ENCODE measurements around the gene CD226.

The CD226 gene

DNA sequence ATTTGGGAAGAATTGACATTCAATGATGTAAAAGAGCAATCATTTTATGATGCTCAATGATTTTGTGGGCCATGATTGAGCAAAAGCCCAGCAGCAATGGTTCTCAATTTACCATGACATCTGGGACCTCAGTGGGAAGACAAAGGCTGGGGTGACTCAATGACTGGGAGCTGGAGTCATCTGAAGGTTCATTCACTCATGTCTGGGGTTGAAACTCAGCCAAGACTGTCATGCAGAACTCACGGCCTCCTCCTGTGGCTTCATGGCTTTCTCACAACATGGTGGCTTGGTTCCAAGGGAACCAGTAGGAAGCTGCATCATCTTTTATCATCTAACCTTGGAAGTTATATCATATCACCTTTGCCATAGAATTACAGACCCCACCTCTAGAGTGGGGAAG is 45.1 kb upstream of the CD226 start:
- WGBS, result 80% methylated on average over 1 of the region's 1 CpG
- no peaks in the 10 kb centered on the region for H3K36me3 ChIP-seq (ENCODE audit: control insufficient read depth in 1 of 2, insufficient read depth in 2 of 2, low read depth in 1 of 2, low read length in 2 of 2)

DNA sequence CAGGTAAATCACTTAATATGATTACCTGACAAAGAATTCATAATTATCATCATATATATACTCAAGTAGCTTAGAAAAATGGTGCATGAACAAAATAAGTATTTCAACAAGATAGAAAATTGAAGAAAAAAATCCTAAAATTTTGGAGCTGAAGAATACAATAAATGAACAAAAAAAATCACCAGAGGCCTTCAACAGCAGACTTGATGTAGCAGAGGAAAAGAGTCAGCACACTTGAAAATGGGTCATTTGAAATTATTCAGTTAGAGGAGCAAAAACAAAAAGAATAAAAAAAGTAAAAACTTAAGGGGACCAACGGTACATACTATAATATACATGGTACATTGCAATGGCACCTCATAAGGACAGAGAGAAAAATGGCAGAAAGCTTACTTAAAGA is 40.2 kb upstream of the CD226 start:
- no CpG with 5 or more reads among the region's 1 CpG for WGBS
- Histone ChIP-seq H4K91ac (ENCODE audit: low read length) (no peak overlapping the region), H3K36me3 (ENCODE audit: control insufficient read depth in 1 of 2, insufficient read depth in 2 of 2, low read depth in 1 of 2, low read length in 2 of 2) (no peaks in the 10 kb centered on the region), H3K14ac (ENCODE audit: low read length in 2 of 2) (no peak overlapping the region), H3K27me3 (ENCODE audit: control insufficient read depth in 1 of 2, insufficient read depth in 1 of 2, low read length in 2 of 2) (no peaks in the 10 kb centered on the region), H3K27ac (ENCODE audit: low read length, poor library complexity, severe bottlenecking) (no peak overlapping the region), H3K23ac (ENCODE audit: low read length in 2 of 2) (no peak overlapping the region), H3K18ac (ENCODE audit: low read depth in 1 of 2, low read length in 2 of 2) (no peak overlapping the region), H3K79me1 (replicated peaks; ENCODE audit: low read length, poor library complexity, severe bottlenecking) (no peaks in the 10 kb centered on the region), H3K4me1 (ENCODE audit: control insufficient read depth, insufficient read depth, low read depth, low read length) (no peaks in the 10 kb centered on the region), H2AFZ (ENCODE audit: low read depth, low read length) (no peak overlapping the region), H2BK5ac (ENCODE audit: low read depth, low read length, poor library complexity, severe bottlenecking) (no peak overlapping the region), H3K9me3 (ENCODE audit: control insufficient read depth, low read length) (peaks cover 15% of the 10 kb centered on the region), H2AK5ac (ENCODE audit: low read length, severe bottlenecking) (no peak overlapping the region), H2BK15ac (ENCODE audit: low read depth, poor library complexity, severe bottlenecking) (no peak overlapping the region), H2BK12ac (ENCODE audit: low read length in 2 of 2) (no peak overlapping the region), H3K4ac (ENCODE audit: low read depth in 1 of 2, low read length in 2 of 2) (no peak overlapping the region), H2BK120ac (ENCODE audit: low read depth, low read length) (no peak overlapping the region), H3K9ac (ENCODE audit: low read length) (no peak overlapping the region), H3K4me2 (ENCODE audit: low read length, poor library complexity, severe bottlenecking) (no peak overlapping the region), H4K8ac (ENCODE audit: low read length) (no peak overlapping the region), H3K4me3 (ENCODE audit: insufficient read depth in 1 of 2, low read depth in 1 of 2, low read length in 2 of 2) (no peak overlapping the region)
- DNase-seq, result no peak

More for the DNA sequence above, 45.1 kb upstream of the CD226 start:
- Histone ChIP-seq H3K9me3 (ENCODE audit: control insufficient read depth, low read length) (peaks cover 15% of the 10 kb centered on the region), H4K91ac (ENCODE audit: low read length) (no peak overlapping the region), H3K27me3 (ENCODE audit: control insufficient read depth in 1 of 2, insufficient read depth in 1 of 2, low read length in 2 of 2) (no peaks in the 10 kb centered on the region), H3K18ac (ENCODE audit: low read depth in 1 of 2, low read length in 2 of 2) (no peak overlapping the region), H2AFZ (ENCODE audit: low read depth, low read length) (no peak overlapping the region), H2BK12ac (ENCODE audit: low read length in 2 of 2) (no peak overlapping the region), H3K79me1 (replicated peaks; ENCODE audit: low read length, poor library complexity, severe bottlenecking) (no peaks in the 10 kb centered on the region), H2BK15ac (ENCODE audit: low read depth, poor library complexity, severe bottlenecking) (no peak overlapping the region), H2AK5ac (ENCODE audit: low read length, severe bottlenecking) (no peak overlapping the region), H3K4me1 (ENCODE audit: control insufficient read depth, insufficient read depth, low read depth, low read length) (peaks cover 1% of the 10 kb centered on the region), H4K8ac (ENCODE audit: low read length) (no peak overlapping the region), H3K27ac (ENCODE audit: low read length, poor library complexity, severe bottlenecking) (no peak overlapping the region), H3K4ac (ENCODE audit: low read depth in 1 of 2, low read length in 2 of 2) (no peak overlapping the region), H3K9ac (ENCODE audit: low read length) (no peak overlapping the region), H2BK120ac (ENCODE audit: low read depth, low read length) (no peak overlapping the region), H3K14ac (ENCODE audit: low read length in 2 of 2) (no peak overlapping the region), H2BK5ac (ENCODE audit: low read depth, low read length, poor library complexity, severe bottlenecking) (no peak overlapping the region), H3K23ac (ENCODE audit: low read length in 2 of 2) (no peak overlapping the region), H3K4me2 (ENCODE audit: low read length, poor library complexity, severe bottlenecking) (no peak overlapping the region), H3K4me3 (ENCODE audit: insufficient read depth in 1 of 2, low read depth in 1 of 2, low read length in 2 of 2) (no peak overlapping the region)
- DNase-seq, result no peak

DNA sequence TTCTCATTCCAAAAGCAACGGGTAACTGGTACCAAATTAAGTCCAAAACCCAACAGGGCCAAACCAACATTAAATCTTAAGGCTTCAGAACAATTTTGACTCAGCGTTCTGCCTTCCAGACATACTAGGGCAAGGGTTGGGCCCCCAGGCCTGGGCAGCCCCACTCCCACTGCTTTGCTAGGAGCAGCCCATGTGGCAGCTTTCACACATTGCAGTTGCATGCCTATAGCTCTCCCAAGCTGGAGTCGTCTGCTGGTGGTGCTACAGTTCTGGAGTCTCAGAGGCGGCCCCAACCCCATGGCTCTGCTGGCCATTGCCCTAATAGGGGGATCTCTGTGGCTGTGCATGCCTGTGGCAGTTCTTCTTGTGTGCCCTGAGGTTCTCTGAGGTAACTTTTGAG is 37.6 kb upstream of the CD226 start:
- H3K27me3 ChIP-seq (ENCODE audit: control insufficient read depth in 1 of 2, insufficient read depth in 1 of 2, low read length in 2 of 2), result no peaks in the 10 kb centered on the region
- H3K9ac ChIP-seq (ENCODE audit: low read length), result no peak overlapping the region
- no peaks in the 10 kb centered on the region for H3K4me1 ChIP-seq (ENCODE audit: control insufficient read depth, insufficient read depth, low read depth, low read length)
- H4K8ac ChIP-seq (ENCODE audit: low read length), result no peak overlapping the region
- peaks cover 0 to 4% of the 10 kb centered on the region in 2 experiments for H3K36me3 ChIP-seq (ENCODE audit: control insufficient read depth in 1 of 2, insufficient read depth in 2 of 2, low read depth in 1 of 2, low read length in 2 of 2)
- no peak for DNase-seq
- no peak overlapping the region for H2AFZ ChIP-seq (ENCODE audit: low read depth, low read length)
- H2BK15ac ChIP-seq (ENCODE audit: low read depth, poor library complexity, severe bottlenecking), result no peak overlapping the region
- no peak overlapping the region for H3K14ac ChIP-seq (ENCODE audit: low read length in 2 of 2)
- no peak overlapping the region for H3K23ac ChIP-seq (ENCODE audit: low read length in 2 of 2)
- no peak overlapping the region for H2BK5ac ChIP-seq (ENCODE audit: low read depth, low read length, poor library complexity, severe bottlenecking)
- no peak overlapping the region for H3K4me2 ChIP-seq (ENCODE audit: low read length, poor library complexity, severe bottlenecking)
- H2BK12ac ChIP-seq (ENCODE audit: low read length in 2 of 2), result no peak overlapping the region
- H3K27ac ChIP-seq (ENCODE audit: low read length, poor library complexity, severe bottlenecking), result no peak overlapping the region
- H2AK5ac ChIP-seq (ENCODE audit: low read length, severe bottlenecking), result no peak overlapping the region
- peaks cover 12% of the 10 kb centered on the region for H3K9me3 ChIP-seq (ENCODE audit: control insufficient read depth, low read length)
- H3K79me1 ChIP-seq (replicated peaks; ENCODE audit: low read length, poor library complexity, severe bottlenecking), result no peaks in the 10 kb centered on the region
- no peak overlapping the region for H3K4me3 ChIP-seq (ENCODE audit: insufficient read depth in 1 of 2, low read depth in 1 of 2, low read length in 2 of 2)
- no peak overlapping the region for H3K4ac ChIP-seq (ENCODE audit: low read depth in 1 of 2, low read length in 2 of 2)
- H3K18ac ChIP-seq (ENCODE audit: low read depth in 1 of 2, low read length in 2 of 2), result no peak overlapping the region
- no peak overlapping the region for H4K91ac ChIP-seq (ENCODE audit: low read length)
- H2BK120ac ChIP-seq (ENCODE audit: low read depth, low read length), result no peak overlapping the region
- 95% methylated on average over 4 of the region's 4 CpGs for WGBS

DNA sequence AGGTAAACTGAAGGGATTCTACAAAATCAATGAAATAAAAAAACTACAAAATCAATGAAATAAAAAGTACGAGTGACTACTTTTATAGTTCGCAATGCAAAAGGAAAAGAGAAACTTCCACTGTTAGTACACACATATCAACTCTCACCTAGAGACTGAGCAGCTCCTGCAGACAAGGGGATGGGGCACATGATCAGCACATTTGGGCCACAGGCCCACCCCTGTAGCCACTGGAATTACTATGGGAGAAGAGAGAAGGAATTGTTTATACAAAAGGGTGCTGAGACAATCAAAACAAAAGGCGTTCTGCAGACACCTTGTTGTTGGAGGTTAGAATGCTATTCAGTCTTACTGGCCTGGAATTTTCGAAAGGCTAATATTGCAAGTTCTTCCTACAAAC is 34.7 kb upstream of the CD226 start:
- H2BK12ac ChIP-seq (ENCODE audit: low read length in 2 of 2), result no peak overlapping the region
- H3K18ac ChIP-seq (ENCODE audit: low read depth in 1 of 2, low read length in 2 of 2), result no peak overlapping the region
- H2AFZ ChIP-seq (ENCODE audit: low read depth, low read length), result no peak overlapping the region
- no peak overlapping the region for H3K27ac ChIP-seq (ENCODE audit: low read length, poor library complexity, severe bottlenecking)
- no peak overlapping the region for H3K9ac ChIP-seq (ENCODE audit: low read length)
- no peak overlapping the region for H2AK5ac ChIP-seq (ENCODE audit: low read length, severe bottlenecking)
- H2BK15ac ChIP-seq (ENCODE audit: low read depth, poor library complexity, severe bottlenecking), result no peak overlapping the region
- WGBS, result 95% methylated on average over 4 of the region's 4 CpGs
- peaks cover 8% of the 10 kb centered on the region for H3K9me3 ChIP-seq (ENCODE audit: control insufficient read depth, low read length)
- DNase-seq, result no peak
- peaks cover 0 to 20% of the 10 kb centered on the region in 2 experiments for H3K36me3 ChIP-seq (ENCODE audit: control insufficient read depth in 1 of 2, insufficient read depth in 2 of 2, low read depth in 1 of 2, low read length in 2 of 2)
- no peak overlapping the region for H3K4ac ChIP-seq (ENCODE audit: low read depth in 1 of 2, low read length in 2 of 2)
- no peak overlapping the region for H2BK120ac ChIP-seq (ENCODE audit: low read depth, low read length)
- H3K79me1 ChIP-seq (replicated peaks; ENCODE audit: low read length, poor library complexity, severe bottlenecking), result no peaks in the 10 kb centered on the region
- H4K91ac ChIP-seq (ENCODE audit: low read length), result no peak overlapping the region
- no peak overlapping the region for H3K23ac ChIP-seq (ENCODE audit: low read length in 2 of 2)
- H4K8ac ChIP-seq (ENCODE audit: low read length), result no peak overlapping the region
- no peak overlapping the region for H3K4me3 ChIP-seq (ENCODE audit: insufficient read depth in 1 of 2, low read depth in 1 of 2, low read length in 2 of 2)
- H3K4me2 ChIP-seq (ENCODE audit: low read length, poor library complexity, severe bottlenecking), result no peak overlapping the region
- H3K27me3 ChIP-seq (ENCODE audit: control insufficient read depth in 1 of 2, insufficient read depth in 1 of 2, low read length in 2 of 2), result no peaks in the 10 kb centered on the region
- no peaks in the 10 kb centered on the region for H3K4me1 ChIP-seq (ENCODE audit: control insufficient read depth, insufficient read depth, low read depth, low read length)
- no peak overlapping the region for H2BK5ac ChIP-seq (ENCODE audit: low read depth, low read length, poor library complexity, severe bottlenecking)
- H3K14ac ChIP-seq (ENCODE audit: low read length in 2 of 2), result no peak overlapping the region
